Activated CD4-positive, alpha-beta T cell treated with anti-CD3 and anti-CD28 coated beads, Interleukin-2, Interleukin-6, amounts not matched to agents 100 ng/mL and 50 ng/mL, durations not matched to agents 16 hours and 8 hours (primary cell): ENCODE data around the gene SNRPD3.
A peak's percentile ranks its signal among the peaks of the same experiment; 100 is the strongest.
"Not testable (repeated sequence)": the region's sequence is repeated elsewhere in the genome, so short reads cannot be mapped to it uniquely, and the experiment has no call there.

ENCODE experiments used
- DNase-seq: peaks from one replicate; pipeline ENCODE4 v3.0.0-alpha.2; 2020

The SNRPD3 gene

GRCh38 chr22:24555165-24556039 is at the start of gene SNRPD3:
TSS of gene SNRPD3 (plus strand) at chr22:24555999. CDS start at chr22:24557675, 1,676 bp downstream.
- DNase-seq: peak; percentile 100

GRCh38 chr22:24506802-24507438 is 48.9 kb upstream of the SNRPD3 start:
- DNase-seq: no peak

- no peak for DNase-seq
These were observed 48.1 kb upstream of the SNRPD3 start for GRCh38 chr22:24507716-24508115.

- DNase-seq: peak; percentile 25
These were observed 44.9 kb upstream of the SNRPD3 start for GRCh38 chr22:24510637-24511625.

GRCh38 chr22:24512043-24512442 is 43.8 kb upstream of the SNRPD3 start:
- no peak for DNase-seq

- DNase-seq: no peak
These were observed 42.2 kb upstream of the SNRPD3 start for GRCh38 chr22:24513378-24514240.

GRCh38 chr22:24514241-24515026 is 41.4 kb upstream of the SNRPD3 start:
- peak; percentile 30 for DNase-seq

- DNase-seq: no peak
These were observed 40.8 kb upstream of the SNRPD3 start for GRCh38 chr22:24515027-24515338.

- peak; percentile 25 for DNase-seq
These were observed 39.5 kb upstream of the SNRPD3 start for GRCh38 chr22:24516301-24516737.

GRCh38 chr22:24517446-24517845 is 38.4 kb upstream of the SNRPD3 start:
- no peak for DNase-seq

GRCh38 chr22:24518228-24518627 is 37.6 kb upstream of the SNRPD3 start:
- no peak for DNase-seq

- no peak for DNase-seq
These were observed 36.9 kb upstream of the SNRPD3 start for GRCh38 chr22:24518771-24519485.

- no peak for DNase-seq
These were observed 36.3 kb upstream of the SNRPD3 start for GRCh38 chr22:24519496-24519895.

GRCh38 chr22:24521791-24522245 is 34.0 kb upstream of the SNRPD3 start:
- DNase-seq: peak; percentile 74

GRCh38 chr22:24523873-24524272 is 31.9 kb upstream of the SNRPD3 start:
- no peak for DNase-seq

GRCh38 chr22:24525416-24526037 is 30.3 kb upstream of the SNRPD3 start:
- DNase-seq: peak; percentile 92

GRCh38 chr22:24526191-24526590 is 29.6 kb upstream of the SNRPD3 start:
- DNase-seq: no peak

- no peak for DNase-seq
These were observed 25.9 kb upstream of the SNRPD3 start for GRCh38 chr22:24529898-24530297.

GRCh38 chr22:24530968-24531367 is 24.8 kb upstream of the SNRPD3 start:
- DNase-seq: not testable (repeated sequence)

- no peak for DNase-seq
These were observed 23.7 kb upstream of the SNRPD3 start for GRCh38 chr22:24532075-24532474.
